Endothelial cell (in vitro differentiated cells): ENCODE measurements around the gene ATP2A3. TPM values are rescaled to one million over a fixed set of nuclear protein-coding genes. Genes with fewer than 3 reads are reported as not detected.

Experiments
- DNase-seq: peaks from one replicate; pipeline ENCODE4 v3.0.0; 2021; ENCODE audit warnings: low spot score
- H3K27ac Mint-ChIP-seq: one replicate; pipeline ENCODE4 v1.8.0; 2021; ENCODE audit warnings: mixed read lengths, inconsistent platforms; ENCODE audit not compliant: unreplicated experiment
- H3K27me3 Mint-ChIP-seq: one replicate; pipeline ENCODE4 v1.8.0; 2021; ENCODE audit warnings: mild to moderate bottlenecking, moderate library complexity, mixed read lengths, inconsistent platforms; ENCODE audit not compliant: unreplicated experiment
- H3K36me3 Mint-ChIP-seq: one replicate; pipeline ENCODE4 v1.8.0; 2021; ENCODE audit warnings: mild to moderate bottlenecking, low read depth, mixed read lengths, inconsistent platforms; ENCODE audit not compliant: unreplicated experiment
- H3K4me1 Mint-ChIP-seq: one replicate; pipeline ENCODE4 v1.8.0; 2021; ENCODE audit warnings: mild to moderate bottlenecking, mixed read lengths, inconsistent platforms; ENCODE audit not compliant: unreplicated experiment
- H3K4me3 Mint-ChIP-seq: one replicate; pipeline ENCODE4 v1.8.0; 2021; ENCODE audit warnings: mild to moderate bottlenecking, mixed read lengths, inconsistent platforms; ENCODE audit not compliant: unreplicated experiment
- H3K9me3 Mint-ChIP-seq: one replicate; pipeline ENCODE4 v1.8.0; 2021; ENCODE audit warnings: mixed read lengths, inconsistent platforms; ENCODE audit not compliant: unreplicated experiment
- CTCF ChIP-seq: fragments of 200-600 bp; sonication (generic); IDR thresholded peaks from one replicate; pipeline ENCODE4 v1.5.0; 2021; ENCODE audit warnings: antibody characterized with exemption; ENCODE audit not compliant: unreplicated experiment
- total RNA-seq: library from RNA; stranded (reverse); fragmentation: NEBNext Ultra II Directional; extraction: Animal tissue kit (Norgen Biotek cat#: 25700); gene quantifications from one replicate; pipeline ENCODE4 v1.2.1, GENCODE V29; 2021; ENCODE audit not compliant: unreplicated experiment

The ATP2A3 gene
- total RNA-seq, 1 donor from 2014 or later: 116 TPM

GRCh38 chr17:3978421-3979289 lies 14.4 kb upstream of the ATP2A3 start:
- Mint-ChIP-seq H3K4me1 (peaks cover 45% of the 10 kb centered on the region), H3K9me3 (peaks cover 4% of the 10 kb centered on the region), H3K4me3 (peak overlapping the region; percentile 42), H3K27ac (peak overlapping the region; percentile 62), H3K27me3 (peaks cover 25% of the 10 kb centered on the region), H3K36me3 (peaks cover 12% of the 10 kb centered on the region)
- no peak for DNase-seq
- TF ChIP-seq CTCF: no peak

- H3K27ac Mint-ChIP-seq: no peak overlapping the region
- peaks cover 12% of the 10 kb centered on the region for H3K36me3 Mint-ChIP-seq
- H3K4me1 Mint-ChIP-seq: peaks cover 39% of the 10 kb centered on the region
- H3K4me3 Mint-ChIP-seq: no peak overlapping the region
- H3K9me3 Mint-ChIP-seq: peaks cover 4% of the 10 kb centered on the region
- DNase-seq: no peak
- peaks cover 19% of the 10 kb centered on the region for H3K27me3 Mint-ChIP-seq
- no peak for TF ChIP-seq CTCF
These were observed 13.2 kb upstream of the ATP2A3 start for GRCh38 chr17:3977387-3977786.

GRCh38 chr17:3976675-3977171 lies 12.5 kb upstream of the ATP2A3 start:
- no peak overlapping the region for H3K27ac Mint-ChIP-seq
- H3K36me3 Mint-ChIP-seq: peaks cover 12% of the 10 kb centered on the region
- no peak for DNase-seq
- peaks cover 38% of the 10 kb centered on the region for H3K4me1 Mint-ChIP-seq
- peaks cover 4% of the 10 kb centered on the region for H3K9me3 Mint-ChIP-seq
- H3K27me3 Mint-ChIP-seq: peaks cover 17% of the 10 kb centered on the region
- H3K4me3 Mint-ChIP-seq: no peak overlapping the region
- TF ChIP-seq CTCF: no peak

- peaks cover 26% of the 10 kb centered on the region for H3K4me1 Mint-ChIP-seq
- peaks cover 12% of the 10 kb centered on the region for H3K36me3 Mint-ChIP-seq
- H3K4me3 Mint-ChIP-seq: peak overlapping the region; percentile 87
- H3K27ac Mint-ChIP-seq: peak overlapping the region; percentile 85
- peaks cover 16% of the 10 kb centered on the region for H3K27me3 Mint-ChIP-seq
- TF ChIP-seq CTCF: no peak
- H3K9me3 Mint-ChIP-seq: peaks cover 4% of the 10 kb centered on the region
- peak; percentile 2 for DNase-seq
These were observed 10.7 kb upstream of the ATP2A3 start for GRCh38 chr17:3974980-3975379.

- DNase-seq: peak; percentile 47
- H3K27ac Mint-ChIP-seq: peak overlapping the region; percentile 85
These were observed 10.0 kb upstream of the ATP2A3 start for GRCh38 chr17:3974138-3974687.

More at GRCh38 chr17:3974138-3974687, 10.0 kb upstream of the ATP2A3 start:
- Mint-ChIP-seq H3K27me3 (peaks cover 17% of the 10 kb centered on the region), H3K36me3 (peaks cover 12% of the 10 kb centered on the region), H3K9me3 (peaks cover 4% of the 10 kb centered on the region), H3K4me1 (peaks cover 26% of the 10 kb centered on the region), H3K4me3 (peak overlapping the region; percentile 87)
- TF ChIP-seq CTCF: no peak
